Muscle of back (tissue), 13 donors: ENCODE data around the gene SPAG17. TPM values are rescaled to one million over a fixed set of nuclear protein-coding genes. Genes with fewer than 3 reads are reported as not detected.

Source experiments
- DNase-seq, 3 donors: peaks; one replicate each; pipeline versions ENCODE4 v3.0.0 to v3.0.0-alpha.2; 2013
- long read RNA-seq, 9 donors: transcript quantifications; one replicate each; lab custom pipeline, GENCODE V29; 2026
- polyA plus RNA-seq, 10 donors: library from polyadenylated mRNA; unstranded; fragments of 120-200 nt; gene quantifications; one replicate each; pipeline ENCODE4 v1.2.1, GENCODE V29; 2013; ENCODE audit not compliant: insufficient read length in 10 of 10

SPAG17 gene
- polyA plus RNA-seq = 1 to 10 TPM in 9 of 10 donors, under 1 TPM in 1; 0.58 to 2.8 (median 2.1) TPM
- long read RNA-seq, donor 1 = 0 reads
- long read RNA-seq, donor 2 = 0 reads
- long read RNA-seq, donor 3 = 0 reads
- long read RNA-seq, donor 4 = 0 reads
- long read RNA-seq, donor 5 = 0 reads
- long read RNA-seq, donor 6 = 0 reads
- long read RNA-seq, donor 7 = 0 reads
- long read RNA-seq, donor 8 = 0 reads
- long read RNA-seq, donor 9 = 0 reads

DNA sequence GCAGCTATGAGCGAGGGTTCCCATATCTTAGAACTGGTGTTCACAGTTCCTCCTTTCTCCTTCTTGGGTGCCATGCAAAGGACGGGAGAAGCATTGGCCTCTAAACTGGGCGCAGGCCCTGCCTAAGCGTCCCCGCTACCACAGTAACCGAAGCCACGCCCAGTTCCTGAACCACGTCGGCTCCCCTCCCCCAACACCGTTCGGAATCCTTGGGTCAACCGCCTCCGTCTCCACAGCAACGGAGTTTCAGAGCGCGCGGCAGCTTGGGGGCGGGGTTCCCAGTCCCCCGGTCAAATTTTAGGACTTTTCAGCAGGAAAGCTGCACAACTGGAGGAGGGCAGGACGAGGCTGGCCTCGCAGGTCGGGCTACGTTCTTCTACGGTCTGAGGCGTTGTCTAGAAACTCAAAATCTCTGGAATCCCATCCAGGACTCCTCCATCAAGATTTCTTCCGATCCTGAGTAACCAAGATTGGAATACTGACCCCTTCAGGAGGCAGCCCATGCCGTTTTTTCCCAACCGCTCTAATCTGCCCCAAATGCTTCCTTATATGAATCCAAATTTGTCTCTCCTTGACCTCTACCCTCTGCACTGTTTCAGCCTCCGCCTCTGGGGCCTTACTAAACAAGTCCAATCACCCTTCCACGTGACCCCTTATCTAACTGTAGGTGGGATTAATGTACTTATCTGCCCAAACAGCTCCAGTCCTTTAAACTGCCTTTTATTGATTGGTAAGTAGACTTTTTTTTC is at the start of gene SPAG17:
SPAG17 (minus strand) TSS at position 145 of the 749 bp plus-strand sequence; CDS start at position 74, 71 bp downstream.
- peak; percentile 66 to 94 (median 87) for DNase-seq

GRCh38 chr1:118225471-118225870 is 40.4 kb upstream of the SPAG17 start:
- no peak for DNase-seq

- peak in 1 of 3 donors; percentile 50 for DNase-seq
Observed at GRCh38 chr1:118223426-118223825, 38.4 kb upstream of the SPAG17 start.

GRCh38 chr1:118219438-118219837 is 34.4 kb upstream of the SPAG17 start:
- DNase-seq = no peak

DNA sequence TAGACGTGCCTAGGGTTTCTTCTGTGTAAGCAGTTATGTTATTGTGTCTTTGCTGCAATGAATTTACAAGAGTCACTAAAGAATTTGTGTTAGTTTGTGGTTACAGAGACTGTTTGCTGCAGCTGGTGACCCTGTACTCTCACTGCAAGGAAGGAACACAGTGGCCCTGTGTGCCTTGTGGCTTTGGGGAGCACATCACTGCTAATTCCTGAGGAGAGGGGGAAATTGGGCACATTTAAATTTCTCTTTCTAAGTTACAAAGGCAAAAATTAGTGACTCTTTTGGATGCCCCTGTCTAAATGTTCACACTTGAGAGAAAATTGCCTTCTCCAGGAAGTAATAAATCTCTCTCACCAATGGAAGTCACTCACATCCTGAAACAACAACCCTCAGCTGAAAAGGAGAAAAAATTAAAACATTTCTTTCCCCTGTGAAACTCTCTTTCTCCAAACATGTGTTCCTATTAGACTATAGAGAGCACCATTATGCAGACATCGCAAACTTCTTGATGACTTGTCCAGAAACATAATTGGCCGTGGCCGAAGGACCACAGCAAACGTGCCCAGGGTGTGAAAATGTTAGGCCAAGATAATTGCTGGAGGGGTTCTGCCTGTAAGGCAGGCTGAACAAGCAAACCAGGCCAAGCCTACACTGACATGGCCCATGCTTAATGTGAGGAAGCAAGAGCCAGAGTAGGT is 32.3 kb upstream of the SPAG17 start:
- DNase-seq = no peak

DNA sequence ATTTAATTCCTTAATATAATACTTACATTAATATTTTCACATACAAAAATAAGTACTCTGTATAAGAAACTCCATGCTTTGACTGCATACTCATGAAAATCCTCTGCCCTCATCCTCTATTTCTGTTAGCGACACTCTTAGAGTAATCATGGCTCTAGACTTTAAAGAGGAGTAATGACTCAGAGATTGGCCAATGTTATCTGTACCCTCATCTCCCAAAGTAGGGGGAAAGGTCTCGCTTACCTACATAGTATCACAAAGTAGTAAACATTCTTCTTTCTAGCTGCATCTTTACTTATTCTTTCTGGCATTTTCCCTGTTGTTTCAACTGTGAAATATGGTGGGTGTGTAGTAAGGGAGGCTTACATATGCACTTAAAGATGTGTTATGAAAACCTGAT is 29.8 kb upstream of the SPAG17 start:
- no peak for DNase-seq

- DNase-seq = no peak
Observed at GRCh38 chr1:118210723-118211110, 25.7 kb upstream of the SPAG17 start.

DNA sequence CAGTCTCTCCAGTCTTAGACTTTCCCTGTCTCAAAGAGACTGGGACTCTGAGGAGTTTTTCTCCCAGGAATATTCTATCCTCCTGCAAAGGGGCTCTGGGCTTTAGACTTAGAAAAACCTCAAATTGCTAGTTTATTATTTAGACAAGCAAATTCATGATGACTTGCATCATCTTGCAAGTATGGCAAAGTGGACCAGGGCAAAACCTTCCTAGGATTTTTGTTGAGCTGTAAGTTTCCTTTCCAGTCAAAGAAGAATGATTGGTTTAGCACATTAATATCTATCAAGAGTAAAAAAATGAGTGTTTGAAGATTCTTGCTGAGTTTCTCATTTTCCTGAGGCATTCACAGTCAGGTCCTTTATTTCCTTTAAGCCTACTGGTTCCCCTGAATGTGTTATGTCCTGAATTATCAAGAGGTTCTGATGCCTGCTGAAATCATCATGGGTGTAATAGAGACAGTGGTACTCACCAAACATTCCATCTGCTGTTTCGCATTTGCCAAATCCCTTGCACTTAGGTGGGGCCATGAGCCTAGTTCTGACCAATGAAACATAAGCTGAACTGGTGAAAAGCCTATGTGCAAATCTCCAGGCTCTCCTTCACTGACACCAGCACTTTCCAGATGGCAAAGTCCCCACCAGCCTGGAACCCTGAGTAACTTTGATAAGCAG is 25.2 kb upstream of the SPAG17 start:
- no peak for DNase-seq

DNA sequence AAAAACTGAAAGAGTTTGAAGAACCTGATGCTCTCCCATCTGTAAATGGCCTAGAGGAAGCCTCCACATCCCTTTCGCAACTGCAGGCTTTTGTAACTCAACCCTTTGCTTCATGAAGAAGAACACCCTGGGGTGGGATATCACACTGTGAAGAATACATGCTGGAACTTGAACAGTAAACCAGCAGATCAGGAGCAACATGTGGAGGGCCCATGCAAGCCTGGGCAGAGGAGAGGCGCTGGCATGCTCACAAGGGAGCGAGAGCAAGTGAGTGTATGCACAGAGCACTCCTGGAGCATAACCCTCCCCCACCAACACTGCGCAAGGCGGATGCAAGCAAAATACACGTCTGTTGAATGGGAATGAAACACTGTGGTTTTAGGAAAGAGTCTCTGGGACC is 24.6 kb upstream of the SPAG17 start:
- DNase-seq = no peak

GRCh38 chr1:118206966-118207365 is 21.9 kb upstream of the SPAG17 start:
- DNase-seq = no peak

- DNase-seq = peak; percentile 67 to 80 (median 72)
Observed at GRCh38 chr1:118204648-118205047, 19.6 kb upstream of the SPAG17 start.

DNA sequence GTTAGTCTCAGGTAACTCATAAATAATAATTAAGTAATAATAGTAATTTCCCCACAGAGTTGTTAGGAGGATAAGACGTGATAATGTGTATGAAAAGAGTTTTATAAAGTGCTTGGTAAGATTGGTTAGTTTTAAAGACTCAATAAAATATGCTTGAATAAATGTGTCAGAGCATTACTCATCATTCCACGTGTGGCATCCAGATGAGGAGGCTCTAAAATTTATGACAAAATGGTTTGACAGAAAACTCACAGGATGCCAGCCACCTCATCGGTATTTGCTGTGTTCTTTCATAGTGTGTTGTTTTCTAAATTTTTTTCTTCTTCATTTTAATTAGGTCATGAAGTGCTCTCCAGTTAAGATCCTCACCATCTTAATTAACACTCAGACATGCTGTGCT is 19.1 kb upstream of the SPAG17 start:
- DNase-seq = no peak

DNA sequence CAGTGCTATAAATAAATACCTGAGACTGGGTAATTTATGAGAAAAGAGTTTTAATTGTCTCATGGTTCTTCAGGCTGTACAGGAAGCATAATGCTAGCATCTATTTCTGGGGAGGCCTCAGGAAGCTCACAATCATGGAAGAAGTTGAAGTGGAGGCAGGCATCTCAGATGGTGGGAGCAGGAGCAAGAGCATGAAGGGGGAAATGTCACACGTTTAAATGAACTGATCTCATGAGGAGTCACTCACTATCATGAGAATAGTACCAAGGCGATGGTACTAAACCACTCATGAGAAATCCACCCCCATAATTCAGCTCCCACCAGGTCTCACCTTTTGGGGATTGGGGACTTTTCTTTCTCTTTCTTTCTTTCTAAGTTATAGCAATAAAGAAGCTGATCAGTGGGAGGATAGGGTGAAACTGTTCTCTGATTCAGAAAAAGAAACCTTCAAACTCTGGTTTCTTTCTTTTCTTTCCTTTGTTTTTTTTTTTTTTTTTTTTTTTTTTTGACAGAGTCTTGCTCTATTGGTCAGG is 17.1 kb upstream of the SPAG17 start:
- DNase-seq = no peak

- DNase-seq = no peak
Observed at GRCh38 chr1:118201524-118201923, 16.5 kb upstream of the SPAG17 start.

- no peak for DNase-seq
Observed at GRCh38 chr1:118200836-118201235, 15.8 kb upstream of the SPAG17 start.

GRCh38 chr1:118190561-118190960 is 5.5 kb upstream of the SPAG17 start:
- peak in 1 of 3 donors; percentile 28 for DNase-seq

- DNase-seq = no peak
Observed at GRCh38 chr1:118189564-118189963, 4.5 kb upstream of the SPAG17 start.

DNA sequence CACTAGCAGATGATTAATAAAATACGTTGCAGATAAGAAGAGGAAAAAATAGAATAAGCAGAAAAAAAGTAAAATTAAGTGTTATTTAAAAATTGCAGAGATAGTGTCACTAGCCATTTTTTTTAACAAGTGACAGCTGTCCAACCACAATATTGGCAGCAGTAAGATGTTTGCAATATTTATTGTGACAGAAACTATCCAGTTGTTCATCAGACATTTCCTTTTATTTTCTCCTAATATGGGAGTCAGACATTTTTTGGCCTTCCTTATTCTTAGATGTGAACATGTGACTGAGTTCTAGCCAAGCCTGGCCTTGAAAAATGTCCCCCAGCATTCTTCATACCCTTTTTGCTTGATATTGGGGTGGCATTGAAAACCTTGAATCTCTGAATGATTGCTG is 3.4 kb upstream of the SPAG17 start:
- no peak for DNase-seq

GRCh38 chr1:118186026-118186425 is 998 bp upstream of the SPAG17 start:
- no peak for DNase-seq

DNA sequence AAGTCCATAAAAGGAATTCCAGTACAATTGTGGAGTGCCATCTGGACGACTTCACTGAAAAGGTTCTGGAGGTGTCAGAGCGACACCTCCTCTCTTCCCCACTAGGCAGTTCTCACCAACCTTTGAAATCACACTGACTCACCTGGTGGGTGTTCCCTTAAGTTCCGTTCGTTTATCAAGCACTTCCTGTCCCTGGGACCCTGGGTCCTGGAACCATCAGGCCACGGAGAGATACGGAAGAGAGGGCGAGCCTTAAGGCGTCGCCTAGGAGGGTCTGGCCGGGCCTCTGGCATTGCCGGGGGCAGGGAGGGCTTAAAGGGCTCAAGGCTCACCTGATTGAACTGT is 317 bp downstream of the SPAG17 start:
- DNase-seq = no peak

DNA sequence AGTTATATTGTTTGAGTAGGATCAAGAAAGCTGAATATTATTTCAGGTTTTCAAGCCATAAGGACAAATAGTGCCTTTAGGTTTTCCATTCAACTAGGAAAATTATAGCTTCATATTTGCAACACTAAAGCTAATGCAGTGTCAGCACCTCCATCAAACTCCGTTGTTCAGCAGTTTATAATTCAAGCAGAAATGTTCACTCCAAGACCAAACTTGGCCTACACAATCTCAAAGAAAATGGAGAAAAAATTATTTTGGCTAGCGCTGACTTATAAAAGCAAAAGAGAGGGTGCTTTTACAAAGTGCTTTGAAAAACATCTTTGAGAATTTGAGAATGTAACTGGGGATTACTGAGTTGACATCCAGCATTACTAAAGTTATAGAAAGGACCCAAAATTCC is 1.4 kb downstream of the SPAG17 start:
- peak in 2 of 3 donors; percentile 37 to 64 for DNase-seq

DNA sequence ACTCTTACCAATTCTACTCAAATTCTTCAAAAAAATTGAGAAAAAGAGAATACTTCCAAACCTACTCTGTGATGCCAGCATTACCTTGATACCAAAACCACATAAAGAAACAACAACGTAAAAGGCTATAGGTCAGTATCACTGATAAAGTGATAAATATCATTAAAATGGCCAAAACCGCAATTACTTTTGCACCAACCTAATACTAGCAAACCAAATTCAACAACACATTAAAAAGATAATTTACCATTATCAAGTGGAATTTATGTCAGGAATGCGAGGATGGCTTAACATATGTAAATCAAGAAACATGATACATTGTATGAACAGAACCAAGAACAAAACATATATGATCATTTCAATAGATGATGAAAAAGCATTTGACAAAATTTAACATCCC is 7.0 kb downstream of the SPAG17 start:
- DNase-seq = no peak
